ENCODE results near the gene ZNRF1.

- TF ChIP-seq POLR2A (IDR thresholded peaks at IDR 0.05; ENCODE audit: low read depth, low read length) (no peak), CTCF (conservative IDR thresholded peaks at IDR 0.05; ENCODE audit: low read depth, low read length) (no peak), BHLHE40 (IDR thresholded peaks at IDR 0.05; ENCODE audit: low read depth, low read length) (no peak), RAD21 (IDR thresholded peaks at IDR 0.05; ENCODE audit: low read length) (no peak), MXI1 (IDR thresholded peaks at IDR 0.05; ENCODE audit: borderline replicate concordance, low read depth, low read length) (no peak), ELK1 (IDR thresholded peaks at IDR 0.05; ENCODE audit: borderline replicate concordance, low read depth, low read length) (no peak)
Measured at GRCh38 chr16:75010427-75010826, 11.6 kb downstream of the ZNRF1 start.
